ENCODE measurements around the gene PALB2. TPM values are rescaled to one million over a fixed set of nuclear protein-coding genes. Genes with fewer than 3 reads are reported as not detected.

PALB2 gene
- polyA plus RNA-seq, 4 donors, result 10.3 to 19.6 (median 14.0) TPM

DNA sequence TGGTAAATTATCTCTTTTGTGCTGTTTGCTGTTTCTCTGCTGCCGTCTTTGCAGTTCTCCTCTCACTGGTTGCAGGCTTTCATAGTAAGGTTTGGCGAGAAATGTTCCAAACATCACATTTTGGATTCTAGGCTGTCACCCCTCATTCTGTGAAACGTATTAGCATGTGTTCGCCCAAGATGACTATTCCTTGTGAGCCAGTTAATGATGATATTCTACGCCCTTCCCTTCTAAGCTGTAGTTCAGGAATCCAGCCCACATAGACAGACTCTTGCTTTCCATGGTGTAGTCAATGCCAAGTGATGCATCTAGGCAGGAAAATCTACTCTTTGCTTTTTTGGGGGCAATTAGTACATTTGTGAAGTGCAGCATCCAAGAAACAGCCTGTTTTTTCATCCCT lies 69.2 kb downstream of the PALB2 start:
- Histone ChIP-seq H3K4me1 (ENCODE audit: control insufficient read depth in 3 of 3, insufficient read depth in 2 of 3, low read depth in 1 of 3, low read length in 2 of 3) (no peaks in the 10 kb centered on the region), H3K27ac (ENCODE audit: low read depth in 1 of 3, low read length in 2 of 3) (no peak overlapping the region), H3K4me3 (ENCODE audit: low read depth in 1 of 3, low read length in 3 of 3) (no peak overlapping the region), H3K36me3 (ENCODE audit: control insufficient read depth in 3 of 3, insufficient read depth in 2 of 3, low read depth in 1 of 3, low read length in 3 of 3) (peaks cover 11 to 53% (median 11%) of the 10 kb centered on the region in 3 donors), H3K27me3 (ENCODE audit: control insufficient read depth in 3 of 3, insufficient read depth in 3 of 3, low read length in 3 of 3) (no peaks in the 10 kb centered on the region), H3K9me3 (ENCODE audit: control insufficient read depth in 2 of 2, insufficient read depth in 1 of 2, low read depth in 1 of 2, low read length in 1 of 2) (no peaks in the 10 kb centered on the region)
- WGBS, 3 donors, result 93 to 96% (median 93%) methylated on average over 5 of the region's 5 CpGs
- DNase-seq (no peak), FAIRE-seq (no peak)

DNA sequence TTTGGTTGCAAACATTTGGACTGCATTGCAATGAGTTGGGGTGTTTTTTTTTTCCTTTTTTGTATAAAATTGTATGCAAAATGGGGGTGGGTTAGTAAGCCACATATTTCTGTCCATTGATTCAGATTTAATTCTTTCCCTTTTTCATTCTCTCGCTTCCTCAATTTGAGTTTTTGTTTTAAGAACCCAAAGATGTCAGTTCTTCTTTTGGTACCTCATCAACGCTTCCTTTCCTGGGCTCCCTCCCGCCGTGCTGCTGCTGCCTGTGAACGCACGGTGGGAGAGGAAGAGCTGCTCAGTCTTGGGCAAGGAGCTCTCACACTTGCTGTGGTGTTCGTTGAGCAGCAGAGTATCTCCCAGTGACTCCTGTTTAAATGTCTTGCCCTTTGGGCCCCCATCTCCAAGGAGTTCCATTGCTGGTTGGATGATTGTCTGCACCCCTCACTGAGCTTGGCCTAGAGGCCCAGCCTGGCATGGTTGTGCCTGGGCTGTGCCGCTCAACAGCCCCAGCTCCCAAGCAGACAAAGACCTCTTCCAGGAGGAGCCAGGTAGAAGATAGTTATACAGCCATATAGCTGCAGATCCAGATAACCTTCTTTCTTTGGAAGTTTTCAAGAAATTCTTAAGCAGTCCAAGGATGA lies 70.0 kb downstream of the PALB2 start:
- H3K9me3 ChIP-seq (ENCODE audit: control insufficient read depth in 2 of 2, insufficient read depth in 1 of 2, low read depth in 1 of 2, low read length in 1 of 2), result no peaks in the 10 kb centered on the region
- 80 to 90% (median 88%) methylated on average over 8 of the region's 8 CpGs for WGBS, 3 donors
- H3K4me3 ChIP-seq (ENCODE audit: low read depth in 1 of 3, low read length in 3 of 3), result no peak overlapping the region
- FAIRE-seq (no peak), DNase-seq (no peak)
- H3K27me3 ChIP-seq (ENCODE audit: control insufficient read depth in 3 of 3, insufficient read depth in 3 of 3, low read length in 3 of 3), result no peaks in the 10 kb centered on the region
- H3K36me3 ChIP-seq (ENCODE audit: control insufficient read depth in 3 of 3, insufficient read depth in 2 of 3, low read depth in 1 of 3, low read length in 3 of 3), result peaks cover 14 to 55% (median 17%) of the 10 kb centered on the region in 3 donors
- no peaks in the 10 kb centered on the region for H3K4me1 ChIP-seq (ENCODE audit: control insufficient read depth in 3 of 3, insufficient read depth in 2 of 3, low read depth in 1 of 3, low read length in 2 of 3)
- no peak overlapping the region for H3K27ac ChIP-seq (ENCODE audit: low read depth in 1 of 3, low read length in 2 of 3)

DNA sequence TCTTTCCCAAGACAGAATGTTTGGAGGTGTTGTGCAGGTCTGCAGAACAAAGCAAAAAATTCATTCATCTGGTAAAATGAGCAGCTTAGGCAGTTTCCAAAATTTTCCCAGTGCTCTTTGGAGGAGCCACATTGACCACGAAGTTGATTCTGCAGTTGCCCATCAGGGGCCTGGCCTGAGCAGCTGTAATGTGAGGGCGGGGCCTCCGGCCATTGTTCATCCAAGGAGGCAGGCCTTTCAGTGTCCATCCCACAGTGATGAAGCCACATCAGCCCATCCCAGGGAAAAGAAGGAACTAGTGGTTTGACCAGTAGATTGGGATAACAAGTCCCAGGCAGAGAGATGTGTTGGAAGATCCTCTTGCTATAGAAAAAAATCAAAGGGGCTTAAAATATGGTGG lies 73.5 kb downstream of the PALB2 start:
- Histone ChIP-seq H3K36me3 (ENCODE audit: control insufficient read depth in 3 of 3, insufficient read depth in 2 of 3, low read depth in 1 of 3, low read length in 3 of 3) (peaks cover 32 to 63% (median 36%) of the 10 kb centered on the region in 3 donors), H3K9me3 (ENCODE audit: control insufficient read depth in 2 of 2, insufficient read depth in 1 of 2, low read depth in 1 of 2, low read length in 1 of 2) (no peaks in the 10 kb centered on the region), H3K27me3 (ENCODE audit: control insufficient read depth in 3 of 3, insufficient read depth in 3 of 3, low read length in 3 of 3) (no peaks in the 10 kb centered on the region), H3K4me3 (ENCODE audit: low read depth in 1 of 3, low read length in 3 of 3) (no peak overlapping the region), H3K4me1 (ENCODE audit: control insufficient read depth in 3 of 3, insufficient read depth in 2 of 3, low read depth in 1 of 3, low read length in 2 of 3) (no peaks in the 10 kb centered on the region), H3K27ac (ENCODE audit: low read depth in 1 of 3, low read length in 2 of 3) (no peak overlapping the region)
- FAIRE-seq (no peak), DNase-seq (no peak)
- WGBS, 3 donors, result 89 to 94% (median 92%) methylated on average over 3 of the region's 3 CpGs

DNA sequence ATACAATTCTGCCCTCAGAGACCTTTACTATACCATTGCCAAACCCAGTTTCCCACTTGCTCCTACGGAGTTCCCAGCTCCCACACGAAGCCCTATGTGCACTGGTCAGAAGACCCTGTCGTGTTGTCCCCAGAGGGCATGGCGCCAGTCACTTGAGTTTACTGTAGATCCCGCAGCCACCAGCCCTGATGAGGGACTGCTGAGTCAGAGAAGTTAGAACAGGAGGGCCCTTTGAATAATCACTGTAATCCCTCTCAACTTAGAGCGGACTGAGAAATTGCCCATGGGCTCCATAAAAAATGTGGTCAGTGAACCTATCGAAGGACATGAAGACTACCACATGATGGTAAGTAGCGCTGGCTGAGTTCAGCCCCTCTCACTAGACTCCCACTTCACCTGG lies 74.4 kb downstream of the PALB2 start:
- WGBS, 3 donors, result 94 to 96% (median 96%) methylated on average over 8 of the region's 8 CpGs
- Histone ChIP-seq H3K9me3 (ENCODE audit: control insufficient read depth in 2 of 2, insufficient read depth in 1 of 2, low read depth in 1 of 2, low read length in 1 of 2) (no peaks in the 10 kb centered on the region), H3K27ac (ENCODE audit: low read depth in 1 of 3, low read length in 2 of 3) (no peak overlapping the region), H3K27me3 (ENCODE audit: control insufficient read depth in 3 of 3, insufficient read depth in 3 of 3, low read length in 3 of 3) (no peaks in the 10 kb centered on the region), H3K4me1 (ENCODE audit: control insufficient read depth in 3 of 3, insufficient read depth in 2 of 3, low read depth in 1 of 3, low read length in 2 of 3) (no peaks in the 10 kb centered on the region), H3K4me3 (ENCODE audit: low read depth in 1 of 3, low read length in 3 of 3) (no peak overlapping the region), H3K36me3 (ENCODE audit: control insufficient read depth in 3 of 3, insufficient read depth in 2 of 3, low read depth in 1 of 3, low read length in 3 of 3) (peaks cover 33 to 64% (median 37%) of the 10 kb centered on the region in 3 donors)
- DNase-seq, result no peak
- FAIRE-seq, result no peak

DNA sequence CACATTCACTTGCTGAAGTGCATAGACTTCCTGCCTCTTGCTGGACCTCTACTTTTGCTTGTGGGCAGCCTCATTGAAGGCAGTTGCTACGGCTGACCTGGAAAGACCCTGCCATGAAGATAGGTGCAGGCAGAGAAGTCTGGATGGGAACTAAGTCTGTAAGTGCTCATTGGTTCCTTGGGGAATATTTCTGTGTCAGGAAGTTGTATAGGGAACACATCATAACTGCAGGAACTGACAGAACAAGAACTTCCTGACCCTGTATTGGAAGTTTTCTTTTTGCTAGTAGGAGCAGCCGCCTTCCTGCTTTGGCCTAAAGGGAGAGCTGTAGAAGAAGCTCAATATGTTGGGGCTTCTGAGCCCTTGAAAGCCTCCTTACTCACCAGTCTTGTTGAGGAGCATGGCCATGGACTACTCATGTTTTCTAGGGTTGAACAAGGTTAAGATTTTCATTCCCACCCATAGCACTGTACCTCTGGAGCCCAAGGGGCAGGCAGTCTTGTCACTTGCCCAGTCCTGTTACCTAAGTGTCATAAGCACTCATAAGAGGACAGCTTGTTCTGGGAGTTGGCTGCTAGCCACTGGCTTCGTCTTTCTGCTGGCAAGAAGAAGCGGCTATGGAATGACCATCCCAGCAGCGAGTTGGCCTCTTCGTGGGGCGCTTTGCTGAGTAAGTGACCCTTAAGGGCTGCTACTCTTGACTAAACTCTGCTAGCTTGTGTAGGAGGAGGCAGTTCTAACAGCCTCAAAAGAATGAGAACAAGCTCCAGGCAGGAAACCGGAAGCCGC lies 76.3 kb downstream of the PALB2 start:
- no peak overlapping the region for H3K27ac ChIP-seq (ENCODE audit: low read depth in 1 of 3, low read length in 2 of 3)
- FAIRE-seq (no peak), DNase-seq (no peak)
- no peaks in the 10 kb centered on the region for H3K9me3 ChIP-seq (ENCODE audit: control insufficient read depth in 2 of 2, insufficient read depth in 1 of 2, low read depth in 1 of 2, low read length in 1 of 2)
- H3K36me3 ChIP-seq (ENCODE audit: control insufficient read depth in 3 of 3, insufficient read depth in 2 of 3, low read depth in 1 of 3, low read length in 3 of 3), result peaks cover 29 to 58% (median 31%) of the 10 kb centered on the region in 3 donors
- H3K27me3 ChIP-seq (ENCODE audit: control insufficient read depth in 3 of 3, insufficient read depth in 3 of 3, low read length in 3 of 3), result no peaks in the 10 kb centered on the region
- H3K4me3 ChIP-seq (ENCODE audit: low read depth in 1 of 3, low read length in 3 of 3), result no peak overlapping the region
- WGBS, 3 donors, result 92 to 93% (median 93%) methylated on average over 9 of the region's 9 CpGs
- H3K4me1 ChIP-seq (ENCODE audit: control insufficient read depth in 3 of 3, insufficient read depth in 2 of 3, low read depth in 1 of 3, low read length in 2 of 3), result no peaks in the 10 kb centered on the region

DNA sequence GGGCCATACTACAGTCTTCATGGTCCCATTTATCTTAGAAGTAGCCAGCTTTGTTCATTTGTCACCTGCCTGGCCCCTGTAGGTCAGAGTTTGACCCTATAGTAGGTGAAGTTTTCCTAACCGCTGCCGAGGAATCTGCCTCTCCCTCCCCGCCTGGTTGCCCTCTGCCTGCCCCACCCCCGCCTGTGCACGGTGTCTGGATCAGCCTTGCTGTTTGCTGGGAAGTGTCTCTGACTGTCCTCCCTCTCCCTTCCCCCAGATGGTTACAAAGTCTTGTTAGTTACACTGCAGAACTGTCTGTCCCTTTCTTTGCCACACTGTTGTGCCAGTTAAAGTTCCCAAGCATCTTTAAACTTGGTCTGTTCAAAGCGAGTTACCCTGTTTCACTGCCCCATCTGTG lies 77.9 kb downstream of the PALB2 start:
- Histone ChIP-seq H3K4me3 (ENCODE audit: low read depth in 1 of 3, low read length in 3 of 3) (no peak overlapping the region), H3K27ac (ENCODE audit: low read depth in 1 of 3, low read length in 2 of 3) (no peak overlapping the region), H3K9me3 (ENCODE audit: control insufficient read depth in 2 of 2, insufficient read depth in 1 of 2, low read depth in 1 of 2, low read length in 1 of 2) (no peaks in the 10 kb centered on the region), H3K4me1 (ENCODE audit: control insufficient read depth in 3 of 3, insufficient read depth in 2 of 3, low read depth in 1 of 3, low read length in 2 of 3) (peaks cover 0 to 7% (median 0%) of the 10 kb centered on the region in 3 donors), H3K36me3 (ENCODE audit: control insufficient read depth in 3 of 3, insufficient read depth in 2 of 3, low read depth in 1 of 3, low read length in 3 of 3) (peaks cover 29 to 57% (median 31%) of the 10 kb centered on the region in 3 donors), H3K27me3 (ENCODE audit: control insufficient read depth in 3 of 3, insufficient read depth in 3 of 3, low read length in 3 of 3) (no peaks in the 10 kb centered on the region)
- DNase-seq (no peak), FAIRE-seq (no peak)
- WGBS, 3 donors, result 90 to 97% (median 95%) methylated on average over 6 of the region's 6 CpGs

DNA sequence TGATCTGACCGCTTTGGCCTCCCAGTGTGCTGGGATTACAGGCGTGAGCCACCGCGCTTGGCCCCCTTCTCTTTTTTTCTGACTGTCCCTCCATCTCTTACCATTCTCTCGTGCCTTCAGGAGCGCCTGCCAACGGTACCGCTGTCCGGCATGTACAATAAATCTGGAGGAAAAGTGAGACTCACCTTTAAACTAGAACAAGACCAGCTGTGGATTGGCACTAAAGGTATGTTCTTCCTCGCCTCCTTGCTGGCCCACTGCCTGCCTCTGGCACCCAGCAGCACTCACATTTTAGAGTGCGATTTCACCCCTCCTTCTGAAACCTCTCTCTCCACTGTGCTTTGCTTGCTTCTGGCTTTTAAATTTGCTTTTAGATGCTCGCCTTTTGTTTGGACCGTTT lies 78.6 kb downstream of the PALB2 start:
- Histone ChIP-seq H3K9me3 (ENCODE audit: control insufficient read depth in 2 of 2, insufficient read depth in 1 of 2, low read depth in 1 of 2, low read length in 1 of 2) (no peaks in the 10 kb centered on the region), H3K36me3 (ENCODE audit: control insufficient read depth in 3 of 3, insufficient read depth in 2 of 3, low read depth in 1 of 3, low read length in 3 of 3) (peaks cover 29 to 50% (median 30%) of the 10 kb centered on the region in 3 donors), H3K27me3 (ENCODE audit: control insufficient read depth in 3 of 3, insufficient read depth in 3 of 3, low read length in 3 of 3) (no peaks in the 10 kb centered on the region), H3K4me3 (ENCODE audit: low read depth in 1 of 3, low read length in 3 of 3) (no peak overlapping the region), H3K27ac (ENCODE audit: low read depth in 1 of 3, low read length in 2 of 3) (no peak overlapping the region), H3K4me1 (ENCODE audit: control insufficient read depth in 3 of 3, insufficient read depth in 2 of 3, low read depth in 1 of 3, low read length in 2 of 3) (peaks cover 0 to 7% (median 0%) of the 10 kb centered on the region in 3 donors)
- WGBS, 3 donors, result 95 to 98% (median 97%) methylated on average over 13 of the region's 13 CpGs
- FAIRE-seq (no peak), DNase-seq (no peak)

DNA sequence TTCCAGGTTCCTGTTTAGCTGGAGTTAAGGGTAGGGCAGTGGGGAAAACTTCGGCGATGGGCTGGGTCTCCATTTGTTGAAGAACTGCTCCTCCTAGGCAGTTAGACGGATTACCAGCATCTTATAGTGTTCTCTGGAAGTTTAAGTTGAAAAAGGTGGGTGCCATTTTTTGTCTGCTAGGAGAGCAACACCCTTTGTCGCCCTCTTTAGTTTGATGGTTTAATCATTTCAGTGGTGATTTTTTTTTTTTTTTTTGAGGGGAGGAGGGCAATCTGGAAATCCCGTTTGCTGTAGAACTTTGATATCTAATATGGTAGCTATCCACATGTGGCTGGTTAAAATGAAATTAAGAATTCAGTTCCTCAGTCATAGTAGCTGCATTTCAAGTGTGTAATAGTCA lies 79.5 kb downstream of the PALB2 start:
- no peaks in the 10 kb centered on the region for H3K27me3 ChIP-seq (ENCODE audit: control insufficient read depth in 3 of 3, insufficient read depth in 3 of 3, low read length in 3 of 3)
- no peak overlapping the region for H3K4me3 ChIP-seq (ENCODE audit: low read depth in 1 of 3, low read length in 3 of 3)
- DNase-seq (no peak), FAIRE-seq (no peak)
- H3K9me3 ChIP-seq (ENCODE audit: control insufficient read depth in 2 of 2, insufficient read depth in 1 of 2, low read depth in 1 of 2, low read length in 1 of 2), result no peaks in the 10 kb centered on the region
- no peak overlapping the region for H3K27ac ChIP-seq (ENCODE audit: low read depth in 1 of 3, low read length in 2 of 3)
- H3K4me1 ChIP-seq (ENCODE audit: control insufficient read depth in 3 of 3, insufficient read depth in 2 of 3, low read depth in 1 of 3, low read length in 2 of 3), result peaks cover 0 to 9% (median 0%) of the 10 kb centered on the region in 3 donors
- 79 to 82% (median 80%) methylated on average over 5 of the region's 5 CpGs for WGBS, 3 donors
- peaks cover 23 to 43% (median 25%) of the 10 kb centered on the region in 3 donors for H3K36me3 ChIP-seq (ENCODE audit: control insufficient read depth in 3 of 3, insufficient read depth in 2 of 3, low read depth in 1 of 3, low read length in 3 of 3)

Data from small intestine (tissue), 7 donors.